A673 (cell line): ENCODE results near the gene IGFBPL1. TPM values are rescaled to one million over a fixed set of nuclear protein-coding genes. Genes with fewer than 3 reads are reported as not detected.
A peak's percentile ranks its signal among the peaks of the same experiment; 100 is the strongest.

Experiments
- BruUV-seq: library from RNA; stranded (reverse); fragments of 400-500 nt; replicated peaks from 2 replicates; lab custom pipeline; 2021; lab: Mats Ljungman, UMichigan
- CTCF ChIA-PET: fragments of 300-600 bp; sonication (Branson Sonifier 250); formaldehyde crosslinking; loops from one replicate; lab custom pipeline; 2022; ENCODE audit warnings: antibody characterized with exemption; lab: Charles Lee
- POLR2A ChIA-PET: fragments of 300-600 bp; sonication (Branson Sonifier 250); formaldehyde crosslinking; loops from one replicate; lab custom pipeline; 2022; ENCODE audit warnings: antibody characterized with exemption; ENCODE audit not compliant: low non-redundant PET; lab: Charles Lee
- DNase-seq: peaks from one replicate; pipeline ENCODE4 v3.0.0-alpha.2; 2015; ENCODE audit warnings: low spot score
- H3K27ac ChIP-seq: fragments of 200-600 bp; sonication (generic); 2 replicates; pipeline ENCODE4 v1.5.1; 2016; ENCODE audit warnings: mixed run types, low read depth, mild to moderate bottlenecking, mixed read lengths, antibody characterized with exemption, low read length; ENCODE audit not compliant: poor library complexity, severe bottlenecking
- H3K27me3 ChIP-seq: fragments of 200-600 bp; sonication (generic); replicated peaks from 2 replicates; pipeline ENCODE4 v1.6.1; 2017; ENCODE audit warnings: mixed run types, low read depth, mild to moderate bottlenecking, mixed read lengths, antibody characterized with exemption, low read length; ENCODE audit not compliant: insufficient read depth, poor library complexity
- H3K36me3 ChIP-seq: fragments of 200-600 bp; sonication (generic); 2 replicates; pipeline ENCODE4 v1.6.1; 2016; ENCODE audit warnings: mixed run types, mild to moderate bottlenecking, mixed read lengths, antibody characterized with exemption, low read length; ENCODE audit not compliant: insufficient read depth, poor library complexity, severe bottlenecking
- H3K4me1 ChIP-seq: fragments of 200-600 bp; sonication (generic); 2 replicates; pipeline ENCODE4 v1.6.1; 2017; ENCODE audit warnings: mixed run types, mild to moderate bottlenecking, mixed read lengths, antibody characterized with exemption, low read length; ENCODE audit not compliant: insufficient read depth, poor library complexity, severe bottlenecking
- H3K4me3 ChIP-seq: fragments of 200-600 bp; sonication (generic); 2 replicates; pipeline ENCODE4 v1.5.1; 2016; ENCODE audit warnings: low read depth, mixed run types, mild to moderate bottlenecking, mixed read lengths, low read length; ENCODE audit not compliant: poor library complexity, severe bottlenecking
- H3K9me3 ChIP-seq: fragments of 200-600 bp; sonication (generic); 2 replicates; pipeline ENCODE4 v1.6.1; 2016; ENCODE audit warnings: mixed run types, low read depth, mild to moderate bottlenecking, mixed read lengths, antibody characterized with exemption, low read length; ENCODE audit not compliant: poor library complexity, severe bottlenecking
- CTCF ChIP-seq: fragments of 300-800, 200-600 bp; sonication (generic); conservative IDR thresholded peaks from 2 replicates; pipeline ENCODE4 v1.5.1; 2017; ENCODE audit warnings: low read depth, mild to moderate bottlenecking, antibody characterized with exemption, low read length, moderate library complexity, mixed read lengths
- EZH2 ChIP-seq: fragments of 200-600 bp; sonication (generic); IDR thresholded peaks from 2 replicates; pipeline ENCODE4 v1.6.1; 2017; ENCODE audit warnings: borderline replicate concordance, low read depth, mild to moderate bottlenecking, mixed read lengths, antibody characterized with exemption, low read length; ENCODE audit not compliant: poor library complexity, severe bottlenecking
- intact Hi-C: fragments of 100-400 bp; cut with micrococcal nuclease; formaldehyde crosslinking; loops from one replicate; pipeline ENCODE4 v1.10.0; 2022; ENCODE audit not compliant: unreplicated experiment
- total RNA-seq: library from RNA; stranded (reverse); gene quantifications from 2 replicates; pipeline ENCODE4 v1.2.3, GENCODE V29; 2021

The IGFBPL1 gene
- total RNA-seq, 1 experiment from 2014 or later: 0.90 TPM

GRCh38 chr9:38418366-38418765 lies 5.9 kb downstream of the IGFBPL1 start:
- ChIA-PET CTCF (no interaction called here), POLR2A (interaction anchor here (0.7 kb wide), 1 partner anchor 774 kb away, joined by 3 read pairs; no protein-coding TSS in a partner anchor)
- DNase-seq: no peak
- H3K27ac ChIP-seq: no peak overlapping the region
- peaks cover 22% of the 10 kb centered on the region for H3K4me1 ChIP-seq
- BruUV-seq: no TSS peak
- H3K9me3 ChIP-seq: no peaks in the 10 kb centered on the region
- no peak overlapping the region for H3K4me3 ChIP-seq
- intact Hi-C loops: no loop called here
- H3K27me3 ChIP-seq: peaks cover 8% of the 10 kb centered on the region
- no peak for TF ChIP-seq CTCF
- TF ChIP-seq EZH2: no peak
- H3K36me3 ChIP-seq: no peaks in the 10 kb centered on the region

DNA sequence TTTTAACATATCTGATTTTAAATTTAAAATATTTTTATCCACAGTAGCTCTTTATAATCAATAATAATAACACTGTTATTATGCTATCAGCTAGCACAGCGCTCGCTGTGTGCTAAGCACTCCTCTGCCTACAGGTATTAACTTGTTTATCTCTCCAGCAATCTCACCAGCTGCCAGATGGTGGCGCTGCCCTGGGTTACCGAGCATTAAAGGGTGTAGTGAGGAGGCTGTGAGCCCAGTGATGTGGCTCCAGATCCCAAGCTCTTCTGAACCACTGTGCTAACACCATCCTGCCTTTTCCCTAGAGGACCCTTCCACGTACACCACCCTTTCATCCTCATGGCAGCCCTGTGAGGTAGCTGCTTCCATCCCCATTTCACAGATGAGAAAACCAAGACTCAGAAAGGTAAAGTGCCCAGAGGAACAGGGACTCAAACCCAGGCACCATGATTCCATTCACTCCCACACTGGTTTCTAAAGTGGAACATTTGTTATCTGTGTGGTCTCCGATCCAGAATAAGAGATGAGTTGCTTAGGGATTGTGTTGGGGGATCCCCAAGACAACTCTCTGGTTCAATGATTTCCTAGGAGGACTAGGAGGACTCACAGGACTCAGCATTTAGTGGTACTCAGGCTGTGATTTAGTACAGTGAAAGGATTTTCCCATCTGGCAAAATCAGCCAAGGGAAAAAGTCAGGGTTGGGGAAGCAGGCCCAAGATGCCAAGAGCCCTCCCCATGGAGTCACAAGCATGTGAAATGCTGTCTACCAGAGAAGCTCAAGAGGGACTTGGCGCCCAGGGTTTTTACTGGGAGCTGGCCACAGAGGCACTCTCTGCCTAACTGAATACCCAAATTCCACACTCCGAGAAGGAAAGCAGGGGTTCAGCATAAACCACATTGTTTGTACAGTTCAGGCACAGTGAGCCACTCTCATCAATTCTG lies 7.0 kb downstream of the IGFBPL1 start:
- H3K27me3 ChIP-seq: no peaks in the 10 kb centered on the region
- TF ChIP-seq EZH2 (no peak), CTCF (peak; percentile 84)
- intact Hi-C loops: no loop called here
- no peak overlapping the region for H3K27ac ChIP-seq
- ChIA-PET POLR2A (no interaction called here), CTCF (no interaction called here)
- peaks cover 14% of the 10 kb centered on the region for H3K4me1 ChIP-seq
- peak; percentile 68 for DNase-seq
- no peak overlapping the region for H3K4me3 ChIP-seq
- no peaks in the 10 kb centered on the region for H3K9me3 ChIP-seq
- BruUV-seq: no TSS peak
- no peaks in the 10 kb centered on the region for H3K36me3 ChIP-seq

DNA sequence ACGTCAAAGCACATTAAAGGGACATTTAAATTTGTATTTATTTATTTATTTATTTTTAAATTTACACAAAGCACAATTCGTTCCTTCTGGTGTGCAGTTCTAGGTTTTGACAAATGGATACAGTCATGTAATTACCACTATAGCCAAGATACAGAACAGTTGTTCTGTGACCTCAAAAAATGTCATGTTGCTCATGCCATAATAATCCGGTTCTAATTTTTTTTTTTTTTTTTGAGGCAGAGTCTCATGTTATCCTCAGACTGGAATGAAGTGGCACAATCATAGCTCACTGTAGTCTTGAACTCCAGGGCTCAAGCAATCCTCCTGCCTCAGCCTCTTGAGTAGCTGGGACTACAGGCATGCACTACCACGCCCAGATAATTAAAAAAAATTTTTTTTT lies 7.8 kb downstream of the IGFBPL1 start:
- Histone ChIP-seq H3K4me1 (peaks cover 9% of the 10 kb centered on the region), H3K27ac (no peak overlapping the region), H3K9me3 (no peaks in the 10 kb centered on the region), H3K36me3 (no peaks in the 10 kb centered on the region), H3K4me3 (no peak overlapping the region), H3K27me3 (no peaks in the 10 kb centered on the region)
- no peak for DNase-seq
- BruUV-seq: no TSS peak
- POLR2A ChIA-PET: no interaction called here
- CTCF ChIA-PET: no interaction called here
- intact Hi-C loops: no loop called here
- no peak for TF ChIP-seq EZH2
- no peak for TF ChIP-seq CTCF
